ENCODE data around the gene SLC6A17. TPM values are rescaled to one million over a fixed set of nuclear protein-coding genes. Genes with fewer than 3 reads are reported as not detected.

The SLC6A17 gene
- total RNA-seq, 6 experiments from 2014 or later, result not detected

GRCh38 chr1:110245876-110246620 lies 95.8 kb downstream of the SLC6A17 start:
- Histone ChIP-seq H3K4me1 (no peaks in the 10 kb centered on the region), H3K4me3 (no peak overlapping the region), H3K9me3 (no peaks in the 10 kb centered on the region), H3K27ac (no peak overlapping the region), H3K27me3 (no peaks in the 10 kb centered on the region), H3K36me3 (no peaks in the 10 kb centered on the region)
- TF ChIP-seq CTCF (IDR thresholded peaks at IDR 0.05) (no peak), POLR2A (IDR thresholded peaks at IDR 0.05) (no peak)
- WGBS (ENCODE audit: insufficient coverage, low coverage, low lambda C conversion rate, missing lambda C conversion rate), result 61% methylated on average over 8 of the region's 9 CpGs
- DNase-seq, result no peak
- intact Hi-C loops (cut with DNase I), result no loop called here
- no peak for ATAC-seq

DNA sequence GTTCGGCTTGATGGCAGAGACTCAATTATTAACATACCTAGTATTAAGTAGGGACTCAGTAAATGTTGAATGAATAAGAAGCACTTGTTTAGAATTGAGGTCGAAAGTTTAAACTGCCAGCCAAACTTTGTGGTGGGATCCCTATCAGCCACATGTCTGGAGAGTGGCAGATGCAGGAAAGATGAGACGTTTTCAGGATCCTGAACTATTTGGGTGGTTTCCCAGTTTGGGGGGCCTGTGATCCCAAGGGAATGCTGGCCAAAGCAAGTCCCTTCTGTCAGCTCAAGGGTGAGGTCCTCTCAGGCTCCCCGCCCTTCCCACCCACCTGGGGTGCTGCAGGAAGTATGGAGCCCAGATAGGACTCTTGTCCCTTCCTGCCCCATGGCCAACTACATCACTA lies 98.5 kb downstream of the SLC6A17 start:
- Histone ChIP-seq H3K27me3 (no peaks in the 10 kb centered on the region), H3K27ac (no peak overlapping the region), H3K9me3 (no peaks in the 10 kb centered on the region), H3K4me3 (no peak overlapping the region), H3K36me3 (no peaks in the 10 kb centered on the region), H3K4me1 (no peaks in the 10 kb centered on the region)
- WGBS (ENCODE audit: insufficient coverage, low coverage, low lambda C conversion rate, missing lambda C conversion rate), result 65% methylated on average over 3 of the region's 4 CpGs
- intact Hi-C loops (cut with DNase I), result no loop called here
- DNase-seq (no peak), ATAC-seq (no peak)
- TF ChIP-seq POLR2A (IDR thresholded peaks at IDR 0.05), result no peak
- TF ChIP-seq CTCF (IDR thresholded peaks at IDR 0.05), result no peak

DNA sequence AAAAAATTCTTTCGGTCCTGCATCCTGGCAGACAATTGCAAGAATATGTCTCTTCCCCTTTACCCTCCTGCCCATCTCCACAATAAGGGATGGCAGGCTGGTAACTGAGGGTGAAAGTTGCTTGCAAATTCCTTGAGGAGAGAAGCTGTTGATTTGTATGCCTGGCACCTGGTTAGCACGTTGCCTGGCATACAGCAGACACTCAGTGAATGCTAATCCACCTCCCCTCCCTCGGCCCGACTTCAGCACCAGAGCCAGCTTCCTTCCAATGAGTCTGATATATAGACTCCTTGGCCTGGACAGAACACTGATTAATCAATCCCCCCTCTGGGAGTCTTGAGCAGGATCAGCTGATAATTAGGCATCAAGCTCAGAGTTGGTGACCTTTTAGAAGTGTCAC lies 99.0 kb downstream of the SLC6A17 start:
- H3K27me3 ChIP-seq, result no peaks in the 10 kb centered on the region
- DNase-seq (no peak), ATAC-seq (no peak)
- no peaks in the 10 kb centered on the region for H3K9me3 ChIP-seq
- H3K4me3 ChIP-seq, result no peak overlapping the region
- intact Hi-C loops (cut with DNase I), result no loop called here
- H3K36me3 ChIP-seq, result no peaks in the 10 kb centered on the region
- TF ChIP-seq CTCF (IDR thresholded peaks at IDR 0.05), result no peak
- TF ChIP-seq POLR2A (IDR thresholded peaks at IDR 0.05), result no peak
- 71% methylated on average over 4 of the region's 4 CpGs for WGBS (ENCODE audit: insufficient coverage, low coverage, low lambda C conversion rate, missing lambda C conversion rate)
- H3K4me1 ChIP-seq, result no peaks in the 10 kb centered on the region
- no peak overlapping the region for H3K27ac ChIP-seq

DNA sequence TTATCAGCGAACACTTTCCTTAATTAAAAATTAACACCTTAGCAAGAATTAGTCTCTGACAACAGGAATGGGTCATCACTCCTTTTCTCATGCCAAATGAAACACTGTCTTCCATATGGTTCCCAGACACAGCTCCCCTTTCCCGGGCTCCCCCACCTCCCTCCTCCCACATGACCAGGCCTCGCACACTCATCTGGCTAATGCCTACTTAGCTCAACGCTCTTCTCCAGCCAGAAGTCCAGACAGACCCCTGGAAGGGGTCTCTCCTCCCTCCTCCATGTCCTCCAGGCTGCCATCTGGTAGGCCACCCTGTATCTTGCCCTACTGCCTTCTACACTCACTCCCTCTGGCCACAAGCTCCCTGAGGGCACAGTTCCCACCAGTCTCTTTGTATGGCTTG lies 99.7 kb downstream of the SLC6A17 start:
- 81% methylated on average over 4 of the region's 4 CpGs for WGBS (ENCODE audit: insufficient coverage, low coverage, low lambda C conversion rate, missing lambda C conversion rate)
- Histone ChIP-seq H3K4me1 (no peaks in the 10 kb centered on the region), H3K27me3 (no peaks in the 10 kb centered on the region), H3K27ac (no peak overlapping the region), H3K36me3 (no peaks in the 10 kb centered on the region), H3K4me3 (no peak overlapping the region), H3K9me3 (no peaks in the 10 kb centered on the region)
- intact Hi-C loops (cut with DNase I), result no loop called here
- ATAC-seq (no peak), DNase-seq (no peak)
- TF ChIP-seq POLR2A (IDR thresholded peaks at IDR 0.05), result no peak
- TF ChIP-seq CTCF (IDR thresholded peaks at IDR 0.05), result no peak

Data from right lobe of liver (tissue), 6 donors.